Body of pancreas (tissue), 4 donors: ENCODE measurements around the gene IL18R1. TPM values are rescaled to one million over a fixed set of nuclear protein-coding genes. Genes with fewer than 3 reads are reported as not detected.
"Not testable (repeated sequence)": the region's sequence is repeated elsewhere in the genome, so short reads cannot be mapped to it uniquely, and the experiment has no call there.

Experiments used
- ATAC-seq: fragments of 150-250 bp; one replicate; pipeline ENCODE4 v1.9.1; 2016
- DNase-seq, 4 donors: peaks; one replicate each; pipeline ENCODE4 v3.0.0-alpha.2; 2019
- H3K27ac ChIP-seq, 4 donors: fragments of 200-600 bp; sonication (generic); 1 replicate in 3 of 4; 2 replicates in 1 of 4; pipeline versions ENCODE4 v1.5.1 to v1.6.1; 2016 to 2019; ENCODE audit warnings: mild to moderate bottlenecking in 1 of 4, mixed read lengths in 1 of 4, moderate library complexity in 1 of 4
- H3K27me3 ChIP-seq, 2 donors: fragments of 200-600 bp; sonication (generic); one replicate each; pipeline ENCODE4 v1.6.0; 2016; ENCODE audit warnings: mild to moderate bottlenecking in 1 of 2
- H3K36me3 ChIP-seq, 2 donors: fragments of 200-600 bp; sonication (generic); replicated peaks in 1 of 2; 2 replicates each; pipeline ENCODE4 v1.5.1; 2016; ENCODE audit warnings: low read depth in 2 of 2; ENCODE audit not compliant: insufficient read depth in 1 of 2
- H3K4me1 ChIP-seq: fragments of 200-600 bp; sonication (generic); one replicate; pipeline ENCODE4 v1.6.0; 2016
- H3K4me3 ChIP-seq, 2 donors: fragments of 200-600 bp; sonication (generic); 1 replicate in 1 of 2; 2 replicates in 1 of 2; pipeline ENCODE4 v1.5.1; 2016 to 2019
- H3K9me3 ChIP-seq, 3 donors: fragments of 200-600 bp; sonication (generic); 1 replicate in 2 of 3; 2 replicates in 1 of 3; pipeline ENCODE4 v1.5.1; 2016
- CTCF ChIP-seq, 7 experiments: fragments of 450-650 bp in 4 of 7; fragments of 200-600 bp in 3 of 7; sonication (generic) in 3 of 7; IDR thresholded peaks; one replicate each; pipeline ENCODE4 v1.5.1; 2016 to 2019; ENCODE audit warnings: antibody characterized with exemption in 7 of 7
- POLR2A ChIP-seq, 3 donors: fragments of 450-650 bp; IDR thresholded peaks; one replicate each; pipeline ENCODE4 v1.6.1; 2016; ENCODE audit warnings: antibody characterized with exemption in 3 of 3, mild to moderate bottlenecking in 2 of 3
- WGBS, 2 donors: methylation state at CpG; one replicate each; pipeline ENCODE4 v1.1.5; 2017; 5-methylcytosine and 5-hydroxymethylcytosine counted together
- intact Hi-C: fragments of 100-400 bp; cut with DNase I; formaldehyde crosslinking; loops from one replicate; pipeline ENCODE4 v1.15.1; 2023
- total RNA-seq, 2 donors: library from RNA; depleted of rRNA; stranded (reverse); fragments of >200 nt; gene quantifications; one replicate each; pipeline ENCODE4 v1.1.0, GENCODE V29; 2016

Gene IL18R1
- total RNA-seq, 2 donors from 2014 or later = 3.1 to 5.3 TPM

- no peak for DNase-seq
- TF ChIP-seq CTCF (IDR thresholded peaks at IDR 0.05) (no peak), POLR2A (IDR thresholded peaks at IDR 0.05) (no peak)
- Histone ChIP-seq H3K27me3 (no peaks in the 10 kb centered on the region), H3K9me3 (no peaks in the 10 kb centered on the region), H3K4me1 (no peaks in the 10 kb centered on the region), H3K36me3 (no peaks in the 10 kb centered on the region), H3K4me3 (no peak overlapping the region), H3K27ac (no peak overlapping the region)
- 60 to 67% methylated on average over 6 of the region's 6 CpGs for WGBS, 2 donors
- intact Hi-C loops = no loop called here
- no peak for ATAC-seq
Observed at GRCh38 chr2:102321941-102322719, 33.5 kb upstream of the IL18R1 start.

- H3K9me3 ChIP-seq, intact Hi-C loops, H3K27ac ChIP-seq, H3K4me3 ChIP-seq, H3K4me1 ChIP-seq, H3K27me3 ChIP-seq, H3K36me3 ChIP-seq, DNase-seq, ATAC-seq: not testable (repeated sequence)
- WGBS, 2 donors = 40 to 67% methylated on average over 2 to 4 of the region's 5 CpGs
Observed at GRCh38 chr2:102324914-102325313, 30.7 kb upstream of the IL18R1 start.

- DNase-seq = peak in 1 of 4 donors; percentile 28
- Histone ChIP-seq H3K27ac (no peak overlapping the region), H3K4me3 (no peak overlapping the region), H3K36me3 (no peaks in the 10 kb centered on the region), H3K9me3 (no peaks in the 10 kb centered on the region), H3K27me3 (no peaks in the 10 kb centered on the region), H3K4me1 (no peaks in the 10 kb centered on the region)
- WGBS, 2 donors = 49 to 57% methylated on average over 5 of the region's 5 CpGs
- intact Hi-C loops = no loop called here
- TF ChIP-seq POLR2A (IDR thresholded peaks at IDR 0.05) (no peak), CTCF (IDR thresholded peaks at IDR 0.05) (no peak)
- no peak for ATAC-seq
Observed at GRCh38 chr2:102331311-102331980, 24.1 kb upstream of the IL18R1 start.

- H3K4me3 ChIP-seq = no peak overlapping the region
- no peaks in the 10 kb centered on the region for H3K36me3 ChIP-seq
- TF ChIP-seq CTCF (IDR thresholded peaks at IDR 0.05) = no peak
- TF ChIP-seq POLR2A (IDR thresholded peaks at IDR 0.05) = no peak
- H3K27ac ChIP-seq = no peak overlapping the region
- DNase-seq (no peak), ATAC-seq (no peak)
- WGBS, 2 donors = 79 to 88% methylated on average over 1 of the region's 1 CpG
- no peaks in the 10 kb centered on the region for H3K4me1 ChIP-seq
- intact Hi-C loops = no loop called here
- no peaks in the 10 kb centered on the region for H3K9me3 ChIP-seq
- no peaks in the 10 kb centered on the region for H3K27me3 ChIP-seq
Observed at GRCh38 chr2:102334486-102334885, 21.1 kb upstream of the IL18R1 start.

GRCh38 chr2:102335871-102336366 lies 19.7 kb upstream of the IL18R1 start:
- 41 to 56% methylated on average over 8 of the region's 8 CpGs for WGBS, 2 donors
- intact Hi-C loops = no loop called here

More at GRCh38 chr2:102335871-102336366, 19.7 kb upstream of the IL18R1 start:
- no peaks in the 10 kb centered on the region for H3K9me3 ChIP-seq
- H3K4me1 ChIP-seq = no peaks in the 10 kb centered on the region
- H3K27ac ChIP-seq = no peak overlapping the region
- H3K27me3 ChIP-seq = no peaks in the 10 kb centered on the region
- no peak for DNase-seq
- no peak for TF ChIP-seq POLR2A (IDR thresholded peaks at IDR 0.05)
- TF ChIP-seq CTCF (IDR thresholded peaks at IDR 0.05) = no peak
- no peak overlapping the region for H3K4me3 ChIP-seq
- H3K36me3 ChIP-seq = no peaks in the 10 kb centered on the region
- no peak for ATAC-seq
